Loucy (cell line): ENCODE results near the gene FMNL2.

Source experiments
- H2AFZ ChIP-seq: fragments of 200-600 bp; sonication (generic); 2 replicates; pipeline ENCODE4 v1.6.0; 2016; ENCODE audit warnings: antibody characterized with exemption, mild to moderate bottlenecking, low read length, moderate library complexity
- H3F3A ChIP-seq: fragments of 200-600 bp; 2 replicates; pipeline ENCODE4 v1.6.0; 2016; ENCODE audit warnings: antibody characterized with exemption, low read depth, mild to moderate bottlenecking
- H3K27me3 ChIP-seq: fragments of 200-600 bp; sonication (generic); 2 replicates; pipeline ENCODE4 v1.6.1; 2014; ENCODE audit warnings: low read length, mild to moderate bottlenecking; ENCODE audit not compliant: insufficient read depth, poor library complexity, severe bottlenecking
- H3K36me3 ChIP-seq: fragments of 200-600 bp; sonication (generic); 2 replicates; pipeline ENCODE4 v1.6.1; 2016; ENCODE audit warnings: low read length; ENCODE audit not compliant: insufficient read depth
- H3K4me1 ChIP-seq: fragments of 200-600 bp; sonication (generic); 2 replicates; pipeline ENCODE4 v1.5.1; 2014; ENCODE audit warnings: low read length, mild to moderate bottlenecking; ENCODE audit not compliant: insufficient read depth, poor library complexity, severe bottlenecking
- H3K4me2 ChIP-seq: fragments of 200-600 bp; sonication (generic); 2 replicates; pipeline ENCODE4 v1.6.0; 2014; ENCODE audit warnings: antibody characterized with exemption, low read length, low read depth, mild to moderate bottlenecking; ENCODE audit not compliant: poor library complexity, severe bottlenecking
- H3K4me3 ChIP-seq: fragments of 200-600 bp; sonication (generic); 2 replicates; pipeline ENCODE4 v1.5.1; 2014; ENCODE audit warnings: low read length, mild to moderate bottlenecking, mixed read lengths; ENCODE audit not compliant: poor library complexity, severe bottlenecking
- H3K79me2 ChIP-seq: fragments of 200-600 bp; sonication (generic); 2 replicates; pipeline ENCODE4 v1.6.1; 2014; ENCODE audit warnings: low read length; ENCODE audit not compliant: insufficient read depth
- H3K9ac ChIP-seq: fragments of 200-600 bp; sonication (generic); 2 replicates; pipeline ENCODE4 v1.6.0; 2014; ENCODE audit warnings: mild to moderate bottlenecking, low read depth, low read length, moderate library complexity; ENCODE audit not compliant: poor library complexity, severe bottlenecking
- H3K9me2 ChIP-seq: fragments of 200-600 bp; sonication (generic); replicated peaks from 2 replicates; pipeline ENCODE4 v1.6.1; 2016; ENCODE audit warnings: low read depth, low read length, mixed read lengths
- H3K9me3 ChIP-seq: fragments of 200-600 bp; sonication (generic); 2 replicates; pipeline ENCODE4 v1.6.1; 2014; ENCODE audit warnings: mild to moderate bottlenecking, antibody characterized with exemption, low read length, low read depth; ENCODE audit not compliant: insufficient read depth
- H4K20me1 ChIP-seq: fragments of 200-600 bp; sonication (generic); 2 replicates; pipeline ENCODE4 v1.6.0; 2014; ENCODE audit warnings: antibody characterized with exemption, low read length, mild to moderate bottlenecking; ENCODE audit not compliant: insufficient read depth, poor library complexity, severe bottlenecking
- EZH2phosphoT487 ChIP-seq: fragments of 200-600 bp; IDR thresholded peaks from 2 replicates; pipeline ENCODE4 v1.6.1; 2018; ENCODE audit warnings: antibody characterized with exemption, mild to moderate bottlenecking, moderate library complexity, borderline replicate concordance
- TF ChIP-seq, protein P1 (sequence below): fragments of 200-600 bp; sonication (generic); conservative IDR thresholded peaks from 2 replicates; pipeline ENCODE4 v1.5.1; 2014; ENCODE audit warnings: mild to moderate bottlenecking, antibody characterized with exemption, low read length

Gene FMNL2

DNA sequence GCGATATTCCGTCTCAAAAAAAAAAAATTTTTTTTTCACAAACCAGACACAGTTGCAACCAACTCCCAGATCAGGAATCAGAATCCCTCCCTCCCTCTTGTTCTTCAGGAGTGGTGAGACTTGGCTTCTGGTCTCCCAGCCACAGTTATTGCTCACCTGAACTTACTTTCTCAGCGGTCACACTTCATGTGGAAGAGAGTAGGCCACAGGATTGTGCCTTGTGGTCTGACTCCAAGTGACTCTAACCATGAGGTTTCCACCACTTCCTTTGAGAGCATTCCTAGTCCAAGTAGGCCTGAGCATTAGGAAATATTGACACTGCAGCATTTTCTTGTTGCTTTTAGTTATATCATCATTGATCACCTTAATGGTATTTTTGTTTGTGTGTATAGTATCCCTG lies 12.1 kb downstream of the FMNL2 start:
- H3K4me2 ChIP-seq, result no peak overlapping the region
- H3K9me2 ChIP-seq, result no peaks in the 10 kb centered on the region
- H3K9ac ChIP-seq, result no peak overlapping the region
- H3K4me3 ChIP-seq, result no peak overlapping the region
- no peaks in the 10 kb centered on the region for H3K9me3 ChIP-seq
- H3K4me1 ChIP-seq, result no peaks in the 10 kb centered on the region
- TF ChIP-seq, protein P1, sequence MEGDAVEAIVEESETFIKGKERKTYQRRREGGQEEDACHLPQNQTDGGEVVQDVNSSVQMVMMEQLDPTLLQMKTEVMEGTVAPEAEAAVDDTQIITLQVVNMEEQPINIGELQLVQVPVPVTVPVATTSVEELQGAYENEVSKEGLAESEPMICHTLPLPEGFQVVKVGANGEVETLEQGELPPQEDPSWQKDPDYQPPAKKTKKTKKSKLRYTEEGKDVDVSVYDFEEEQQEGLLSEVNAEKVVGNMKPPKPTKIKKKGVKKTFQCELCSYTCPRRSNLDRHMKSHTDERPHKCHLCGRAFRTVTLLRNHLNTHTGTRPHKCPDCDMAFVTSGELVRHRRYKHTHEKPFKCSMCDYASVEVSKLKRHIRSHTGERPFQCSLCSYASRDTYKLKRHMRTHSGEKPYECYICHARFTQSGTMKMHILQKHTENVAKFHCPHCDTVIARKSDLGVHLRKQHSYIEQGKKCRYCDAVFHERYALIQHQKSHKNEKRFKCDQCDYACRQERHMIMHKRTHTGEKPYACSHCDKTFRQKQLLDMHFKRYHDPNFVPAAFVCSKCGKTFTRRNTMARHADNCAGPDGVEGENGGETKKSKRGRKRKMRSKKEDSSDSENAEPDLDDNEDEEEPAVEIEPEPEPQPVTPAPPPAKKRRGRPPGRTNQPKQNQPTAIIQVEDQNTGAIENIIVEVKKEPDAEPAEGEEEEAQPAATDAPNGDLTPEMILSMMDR, result no peak
- no peaks in the 10 kb centered on the region for H4K20me1 ChIP-seq
- H3K36me3 ChIP-seq, result no peaks in the 10 kb centered on the region
- no peaks in the 10 kb centered on the region for H3K27me3 ChIP-seq
- H3K79me2 ChIP-seq, result no peaks in the 10 kb centered on the region
- H2AFZ ChIP-seq, result no peak overlapping the region
- H3F3A ChIP-seq, result no peaks in the 10 kb centered on the region

GRCh38 chr2:152348388-152348787 lies 13.4 kb downstream of the FMNL2 start:
- Histone ChIP-seq H3K36me3 (no peaks in the 10 kb centered on the region), H3K9ac (no peak overlapping the region), H3K4me1 (no peaks in the 10 kb centered on the region), H3K9me3 (no peaks in the 10 kb centered on the region), H3K27me3 (no peaks in the 10 kb centered on the region), H3K4me2 (no peak overlapping the region), H2AFZ (no peak overlapping the region), H4K20me1 (no peaks in the 10 kb centered on the region), H3K9me2 (no peaks in the 10 kb centered on the region), H3K79me2 (no peaks in the 10 kb centered on the region), H3K4me3 (no peak overlapping the region), H3F3A (no peaks in the 10 kb centered on the region)
- TF ChIP-seq, protein P1, result no peak
- no peak for TF ChIP-seq EZH2phosphoT487

DNA sequence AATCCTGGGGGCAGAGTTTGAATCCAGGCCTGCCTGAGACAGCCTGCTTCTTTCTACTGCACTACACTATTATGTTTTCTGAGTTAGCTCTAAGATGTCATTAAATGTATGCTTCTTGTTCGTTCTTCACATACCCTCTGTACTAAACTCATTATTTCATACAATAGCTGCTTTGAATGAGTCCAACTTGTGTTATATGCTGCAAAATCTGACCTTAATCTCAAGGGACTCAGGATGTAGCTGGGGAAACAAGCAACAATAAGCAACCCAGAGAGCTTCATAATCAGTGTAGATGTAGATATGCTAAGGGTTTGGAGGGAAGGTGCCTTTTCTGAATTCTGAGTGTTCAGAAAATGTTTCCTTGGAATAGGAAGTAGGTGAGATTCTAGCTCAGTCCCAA lies 14.4 kb downstream of the FMNL2 start:
- H3K4me2 ChIP-seq, result no peak overlapping the region
- H3K4me1 ChIP-seq, result no peaks in the 10 kb centered on the region
- H3K36me3 ChIP-seq, result no peaks in the 10 kb centered on the region
- no peaks in the 10 kb centered on the region for H3K79me2 ChIP-seq
- H3K9ac ChIP-seq, result no peak overlapping the region
- H4K20me1 ChIP-seq, result no peaks in the 10 kb centered on the region
- H3K4me3 ChIP-seq, result no peak overlapping the region
- H2AFZ ChIP-seq, result no peak overlapping the region
- H3F3A ChIP-seq, result no peaks in the 10 kb centered on the region
- H3K27me3 ChIP-seq, result no peaks in the 10 kb centered on the region
- H3K9me3 ChIP-seq, result no peaks in the 10 kb centered on the region
- TF ChIP-seq EZH2phosphoT487, result no peak
- TF ChIP-seq, protein P1, result no peak
- H3K9me2 ChIP-seq, result no peaks in the 10 kb centered on the region
